ENCODE data around the gene GALR1. TPM values are rescaled to one million over a fixed set of nuclear protein-coding genes. Genes with fewer than 3 reads are reported as not detected.
"Not testable (repeated sequence)": the region's sequence is repeated elsewhere in the genome, so short reads cannot be mapped to it uniquely, and the experiment has no call there.

GALR1 gene
- total and polyA plus RNA-seq, 2 experiments from 2014 or later = 0.07 TPM; not detected in 1

DNA sequence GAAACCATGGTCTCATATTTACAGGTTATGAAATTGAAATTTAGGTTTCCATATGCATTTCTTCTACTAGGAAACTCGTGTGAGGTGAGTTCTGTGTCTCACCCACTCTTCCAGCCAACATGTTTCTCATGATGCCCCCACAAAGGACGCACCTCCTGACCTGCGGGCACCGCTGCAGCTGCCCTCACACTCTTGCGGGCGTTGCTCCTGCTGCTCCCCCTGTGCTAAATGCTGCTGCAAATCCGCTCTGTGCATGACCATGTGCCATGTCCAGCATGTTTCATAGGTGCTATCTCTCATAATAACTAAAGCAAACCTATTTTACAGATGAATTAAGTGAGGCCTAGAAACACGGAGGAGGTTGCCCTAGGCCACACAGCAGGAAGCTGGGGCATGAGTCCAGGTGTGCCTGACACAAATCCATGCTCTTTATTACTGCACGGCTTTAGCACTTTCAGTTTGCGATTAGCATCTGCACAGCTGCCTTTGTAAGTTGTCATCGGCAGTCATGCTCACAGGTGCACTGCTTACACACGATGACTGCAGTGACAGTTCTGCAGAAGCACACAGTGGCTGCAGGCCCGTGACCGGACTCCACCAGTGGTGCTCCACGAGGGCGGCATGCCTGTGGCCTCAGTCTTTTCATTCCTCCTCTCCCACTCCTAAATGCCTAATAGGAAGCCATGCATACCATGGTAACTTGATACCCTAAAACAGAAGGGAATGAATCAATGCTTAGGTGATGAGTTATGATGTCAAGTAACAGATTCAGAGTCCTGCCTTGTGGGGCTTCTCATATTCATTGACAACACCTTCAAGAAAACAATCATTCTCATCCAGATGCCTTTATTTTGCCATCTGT lies 14.9 kb upstream of the GALR1 start:
- TF ChIP-seq EZH2phosphoT487 (IDR thresholded peaks at IDR 0.05; ENCODE audit: low read depth, severe bottlenecking, unreplicated experiment) (no peak), EZH2 (IDR thresholded peaks at IDR 0.05; ENCODE audit: borderline replicate concordance) (no peak)
- TF ChIP-seq, protein P1, sequence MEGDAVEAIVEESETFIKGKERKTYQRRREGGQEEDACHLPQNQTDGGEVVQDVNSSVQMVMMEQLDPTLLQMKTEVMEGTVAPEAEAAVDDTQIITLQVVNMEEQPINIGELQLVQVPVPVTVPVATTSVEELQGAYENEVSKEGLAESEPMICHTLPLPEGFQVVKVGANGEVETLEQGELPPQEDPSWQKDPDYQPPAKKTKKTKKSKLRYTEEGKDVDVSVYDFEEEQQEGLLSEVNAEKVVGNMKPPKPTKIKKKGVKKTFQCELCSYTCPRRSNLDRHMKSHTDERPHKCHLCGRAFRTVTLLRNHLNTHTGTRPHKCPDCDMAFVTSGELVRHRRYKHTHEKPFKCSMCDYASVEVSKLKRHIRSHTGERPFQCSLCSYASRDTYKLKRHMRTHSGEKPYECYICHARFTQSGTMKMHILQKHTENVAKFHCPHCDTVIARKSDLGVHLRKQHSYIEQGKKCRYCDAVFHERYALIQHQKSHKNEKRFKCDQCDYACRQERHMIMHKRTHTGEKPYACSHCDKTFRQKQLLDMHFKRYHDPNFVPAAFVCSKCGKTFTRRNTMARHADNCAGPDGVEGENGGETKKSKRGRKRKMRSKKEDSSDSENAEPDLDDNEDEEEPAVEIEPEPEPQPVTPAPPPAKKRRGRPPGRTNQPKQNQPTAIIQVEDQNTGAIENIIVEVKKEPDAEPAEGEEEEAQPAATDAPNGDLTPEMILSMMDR (IDR thresholded peaks at IDR 0.05; ENCODE audit: poor library complexity) = no peak
- H3K4me1 ChIP-seq (ENCODE audit: insufficient read depth) = no peaks in the 10 kb centered on the region
- H3K9me2 ChIP-seq (replicated peaks; ENCODE audit: insufficient read depth) = no peaks in the 10 kb centered on the region
- DNase-seq (ENCODE audit: low spot score) = no peak
- H3K4me3 ChIP-seq = no peak overlapping the region
- no peak overlapping the region for H2AFZ ChIP-seq
- no peaks in the 10 kb centered on the region for H3K36me3 ChIP-seq (replicated peaks; ENCODE audit: insufficient read depth, low read depth)
- no peak overlapping the region for H3K27ac ChIP-seq
- H4K20me1 ChIP-seq (ENCODE audit: insufficient read depth, poor library complexity, severe bottlenecking) = no peaks in the 10 kb centered on the region
- no peaks in the 10 kb centered on the region for H3K27me3 ChIP-seq
- peaks cover 7% of the 10 kb centered on the region for H3K9me3 ChIP-seq (ENCODE audit: low read depth)
- 91% methylated on average over 16 of the region's 16 CpGs for WGBS (ENCODE audit: low lambda C conversion rate, missing lambda C conversion rate)
- no peaks in the 10 kb centered on the region for H3K79me2 ChIP-seq
- no peak overlapping the region for H3K4me2 ChIP-seq

DNA sequence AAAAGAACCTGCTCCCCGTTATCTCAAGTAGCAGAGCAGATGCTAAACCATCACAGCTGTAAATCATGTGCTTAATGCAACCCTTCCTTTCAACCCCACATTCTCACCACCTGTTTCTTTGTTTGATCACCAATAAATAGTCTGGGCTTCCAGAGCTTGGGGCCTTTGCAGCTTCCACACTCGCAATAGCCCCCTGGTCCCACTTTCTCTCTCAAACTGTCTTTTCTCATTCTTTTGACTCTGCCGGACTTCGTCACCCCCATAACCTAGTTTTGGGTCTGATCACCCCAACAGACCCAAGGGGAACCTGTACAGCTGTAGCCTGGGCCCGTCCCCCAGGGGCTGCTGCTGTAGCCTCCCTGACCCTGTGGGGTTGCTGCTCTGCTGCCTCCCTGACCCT lies 10.4 kb upstream of the GALR1 start:
- not testable (repeated sequence) for H3K4me1 ChIP-seq (ENCODE audit: insufficient read depth); H3K36me3 ChIP-seq (replicated peaks; ENCODE audit: insufficient read depth, low read depth); DNase-seq (ENCODE audit: low spot score); H3K9me3 ChIP-seq (ENCODE audit: low read depth); H3K27me3 ChIP-seq; H3K4me3 ChIP-seq; H4K20me1 ChIP-seq (ENCODE audit: insufficient read depth, poor library complexity, severe bottlenecking); H3K9me2 ChIP-seq (replicated peaks; ENCODE audit: insufficient read depth); H3K4me2 ChIP-seq; H3K79me2 ChIP-seq; H2AFZ ChIP-seq; H3K27ac ChIP-seq
- WGBS (ENCODE audit: low lambda C conversion rate, missing lambda C conversion rate) = 88% methylated on average over 5 of the region's 5 CpGs

DNA sequence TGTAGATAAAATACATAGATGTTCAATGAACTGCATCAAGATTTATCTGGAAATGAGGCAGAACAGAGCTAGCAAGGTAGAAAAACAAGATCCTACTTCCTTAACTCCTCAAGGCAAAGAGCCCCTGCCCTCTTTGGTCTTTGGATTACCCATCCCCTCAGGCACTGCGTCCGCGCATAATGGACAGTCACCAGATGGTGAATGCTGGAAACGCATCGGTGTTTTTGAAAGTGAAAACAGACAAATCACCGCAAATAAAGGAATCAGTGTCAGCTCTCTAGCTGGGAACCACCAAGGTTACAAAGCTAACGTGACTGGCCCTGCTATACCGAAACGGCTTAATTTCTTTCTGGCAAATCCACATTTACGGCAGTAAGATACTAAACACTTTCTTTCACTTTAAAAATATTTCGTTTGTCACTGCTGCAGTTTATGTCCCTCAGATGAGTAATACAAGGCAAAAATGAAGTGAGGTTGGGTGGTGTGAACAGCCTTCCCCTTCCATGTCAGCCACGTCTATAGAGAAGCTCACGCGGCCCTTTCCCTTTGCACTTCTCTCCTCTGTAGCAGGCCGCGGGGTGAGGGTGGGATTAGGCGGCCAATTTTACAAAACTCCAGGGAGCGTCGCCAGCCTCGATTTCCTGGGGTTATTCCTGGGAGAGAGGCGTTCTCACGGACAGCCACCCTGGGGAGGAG lies 627 bp upstream of the GALR1 start:
- H4K20me1 ChIP-seq (ENCODE audit: insufficient read depth, poor library complexity, severe bottlenecking) = no peaks in the 10 kb centered on the region
- H3K79me2 ChIP-seq = no peaks in the 10 kb centered on the region
- no peak overlapping the region for H2AFZ ChIP-seq
- TF ChIP-seq, protein P1 (IDR thresholded peaks at IDR 0.05; ENCODE audit: poor library complexity) = no peak
- TF ChIP-seq EZH2 (IDR thresholded peaks at IDR 0.05; ENCODE audit: borderline replicate concordance) = peak; percentile 33
- TF ChIP-seq EZH2phosphoT487 (IDR thresholded peaks at IDR 0.05; ENCODE audit: low read depth, severe bottlenecking, unreplicated experiment) = peak; percentile 20
- H3K9me2 ChIP-seq (replicated peaks; ENCODE audit: insufficient read depth) = no peaks in the 10 kb centered on the region
- no peaks in the 10 kb centered on the region for H3K36me3 ChIP-seq (replicated peaks; ENCODE audit: insufficient read depth, low read depth)
- no peaks in the 10 kb centered on the region for H3K9me3 ChIP-seq (ENCODE audit: low read depth)
- H3K27me3 ChIP-seq = peaks cover 75% of the 10 kb centered on the region
- H3K27ac ChIP-seq = no peak overlapping the region
- peak overlapping the region; percentile 36 for H3K4me3 ChIP-seq
- no peaks in the 10 kb centered on the region for H3K4me1 ChIP-seq (ENCODE audit: insufficient read depth)
- WGBS (ENCODE audit: low lambda C conversion rate, missing lambda C conversion rate) = 11% methylated on average over 21 of the region's 22 CpGs
- peak overlapping the region; percentile 82 for H3K4me2 ChIP-seq
- DNase-seq (ENCODE audit: low spot score) = no peak

DNA sequence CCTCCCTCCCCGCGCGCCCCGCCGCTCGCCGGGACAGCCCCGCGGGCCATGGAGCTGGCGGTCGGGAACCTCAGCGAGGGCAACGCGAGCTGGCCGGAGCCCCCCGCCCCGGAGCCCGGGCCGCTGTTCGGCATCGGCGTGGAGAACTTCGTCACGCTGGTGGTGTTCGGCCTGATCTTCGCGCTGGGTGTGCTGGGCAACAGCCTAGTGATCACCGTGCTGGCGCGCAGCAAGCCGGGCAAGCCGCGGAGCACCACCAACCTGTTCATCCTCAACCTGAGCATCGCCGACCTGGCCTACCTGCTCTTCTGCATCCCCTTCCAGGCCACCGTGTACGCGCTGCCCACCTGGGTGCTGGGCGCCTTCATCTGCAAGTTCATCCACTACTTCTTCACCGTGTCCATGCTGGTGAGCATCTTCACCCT lies 865 bp downstream of the GALR1 start:
- no peaks in the 10 kb centered on the region for H4K20me1 ChIP-seq (ENCODE audit: insufficient read depth, poor library complexity, severe bottlenecking)
- peaks cover 81% of the 10 kb centered on the region for H3K27me3 ChIP-seq
- no peaks in the 10 kb centered on the region for H3K9me2 ChIP-seq (replicated peaks; ENCODE audit: insufficient read depth)
- no peak overlapping the region for H2AFZ ChIP-seq
- H3K79me2 ChIP-seq = no peaks in the 10 kb centered on the region
- H3K9me3 ChIP-seq (ENCODE audit: low read depth) = no peaks in the 10 kb centered on the region
- no peak overlapping the region for H3K27ac ChIP-seq
- no peaks in the 10 kb centered on the region for H3K4me1 ChIP-seq (ENCODE audit: insufficient read depth)
- TF ChIP-seq, protein P1 (IDR thresholded peaks at IDR 0.05; ENCODE audit: poor library complexity) = no peak
- TF ChIP-seq EZH2phosphoT487 (IDR thresholded peaks at IDR 0.05; ENCODE audit: low read depth, severe bottlenecking, unreplicated experiment) (no peak), EZH2 (IDR thresholded peaks at IDR 0.05; ENCODE audit: borderline replicate concordance) (no peak)
- DNase-seq (ENCODE audit: low spot score) = no peak
- H3K36me3 ChIP-seq (replicated peaks; ENCODE audit: insufficient read depth, low read depth) = no peaks in the 10 kb centered on the region
- peak overlapping the region; percentile 82 for H3K4me2 ChIP-seq
- 2% methylated on average over 39 of the region's 40 CpGs for WGBS (ENCODE audit: low lambda C conversion rate, missing lambda C conversion rate)
- H3K4me3 ChIP-seq = no peak overlapping the region

Measured in hepatocyte (in vitro differentiated cells).